Muscle of arm (tissue), 12 donors: ENCODE measurements around the gene ZNF92. TPM values are rescaled to one million over a fixed set of nuclear protein-coding genes. Genes with fewer than 3 reads are reported as not detected.
"Not testable (repeated sequence)": the region's sequence is repeated elsewhere in the genome, so short reads cannot be mapped to it uniquely, and the experiment has no call there.

Experiments used
- DNase-seq: peaks from one replicate; pipeline ENCODE4 v3.0.0-alpha.2; 2013
- polyA plus RNA-seq, 12 donors: library from polyadenylated mRNA; unstranded; fragments of 120-200 nt; gene quantifications; one replicate each; pipeline ENCODE4 v1.2.1, GENCODE V29; 2013; ENCODE audit not compliant: insufficient read length in 12 of 12

ZNF92 gene
- polyA plus RNA-seq, 12 donors, result 9.2 to 13.9 (median 11.7) TPM; not detected in 1

DNA sequence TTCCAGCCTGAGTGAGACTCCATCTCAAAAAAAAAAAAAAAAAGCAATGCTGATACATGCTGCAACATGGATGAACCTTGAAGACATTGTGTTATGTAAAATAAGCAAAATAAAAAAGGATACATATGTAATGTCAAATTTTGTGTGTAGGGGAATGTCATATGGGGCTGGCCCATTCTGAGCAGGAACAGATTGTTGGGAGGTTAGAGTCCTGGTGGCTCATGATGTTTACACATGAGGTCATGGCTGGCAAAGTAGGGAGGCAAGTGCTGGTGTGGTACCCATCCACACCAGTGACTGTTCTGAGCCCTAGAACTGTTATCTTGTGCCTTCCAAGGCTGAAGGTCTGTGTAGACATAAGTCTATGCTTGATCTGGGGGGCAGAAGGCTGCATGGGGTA is 37.6 kb downstream of the ZNF92 start:
- DNase-seq, result no peak

DNA sequence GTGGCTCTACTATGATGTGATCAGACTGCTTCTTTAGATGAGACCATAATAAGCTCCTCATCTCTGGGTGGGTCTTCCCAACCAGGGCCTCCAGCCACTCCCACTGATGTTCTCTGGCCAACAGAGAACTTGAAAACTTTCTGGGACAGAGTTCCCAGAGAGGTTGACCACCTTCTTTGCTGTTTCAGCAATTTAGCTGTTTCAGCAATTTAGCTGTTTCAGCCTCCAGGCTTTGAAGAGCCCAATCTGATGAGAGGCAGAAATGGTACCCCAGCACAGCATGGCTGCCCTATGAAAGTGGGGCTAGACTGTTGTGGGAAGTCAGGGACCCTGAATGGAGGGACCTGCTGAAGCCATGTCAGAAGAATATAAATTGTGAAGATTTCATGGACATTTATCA is 49.0 kb downstream of the ZNF92 start:
- no peak for DNase-seq

DNA sequence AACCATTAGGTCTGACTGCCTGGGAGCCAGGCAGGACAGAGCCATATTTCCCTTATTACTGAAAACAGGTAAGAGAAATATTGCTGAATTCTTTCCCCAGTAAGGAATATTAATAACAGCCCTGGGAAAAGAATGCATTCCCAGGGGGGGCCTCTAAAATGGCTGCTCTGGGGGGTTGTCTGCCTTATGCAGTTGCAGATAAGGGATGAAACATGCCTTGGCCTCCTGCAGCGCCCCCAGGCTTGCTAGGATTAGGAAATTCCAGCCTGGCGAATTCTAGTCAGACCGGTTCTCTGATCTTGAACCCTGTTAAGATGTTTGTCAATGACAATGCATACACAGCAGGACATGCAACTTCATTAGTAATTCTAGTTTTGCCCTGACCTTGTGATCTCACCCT is 49.6 kb downstream of the ZNF92 start:
- not testable (repeated sequence) for DNase-seq

DNA sequence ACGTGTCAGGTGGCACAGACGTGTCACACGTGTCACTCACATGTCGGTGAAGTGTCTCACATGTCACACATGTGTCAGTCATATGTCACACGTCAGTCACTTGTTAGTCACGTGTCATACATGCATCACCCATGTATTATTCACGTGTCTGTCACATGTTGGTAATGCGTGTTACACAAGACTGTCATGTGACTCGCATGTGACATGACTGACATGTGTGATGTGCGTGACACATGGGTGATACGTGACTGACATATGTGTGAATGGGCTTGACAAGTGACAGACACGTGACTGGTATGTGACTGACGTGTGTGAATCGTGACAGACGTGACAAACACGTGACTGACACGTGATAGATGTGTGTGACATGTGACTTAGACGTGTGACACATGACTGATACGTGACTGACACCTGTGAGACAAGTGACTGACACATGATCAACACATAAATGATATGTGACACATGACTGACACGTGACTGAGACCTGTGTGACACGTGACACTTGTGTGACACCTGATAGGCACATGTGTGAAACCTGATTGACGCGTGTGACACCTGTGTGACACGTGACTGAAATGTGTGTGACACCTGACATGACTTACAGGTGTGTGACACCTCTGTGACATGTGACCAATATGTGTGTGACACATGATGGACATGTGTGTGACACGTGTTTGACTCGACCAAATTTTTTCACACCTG is 56.1 kb downstream of the ZNF92 start:
- no peak for DNase-seq

DNA sequence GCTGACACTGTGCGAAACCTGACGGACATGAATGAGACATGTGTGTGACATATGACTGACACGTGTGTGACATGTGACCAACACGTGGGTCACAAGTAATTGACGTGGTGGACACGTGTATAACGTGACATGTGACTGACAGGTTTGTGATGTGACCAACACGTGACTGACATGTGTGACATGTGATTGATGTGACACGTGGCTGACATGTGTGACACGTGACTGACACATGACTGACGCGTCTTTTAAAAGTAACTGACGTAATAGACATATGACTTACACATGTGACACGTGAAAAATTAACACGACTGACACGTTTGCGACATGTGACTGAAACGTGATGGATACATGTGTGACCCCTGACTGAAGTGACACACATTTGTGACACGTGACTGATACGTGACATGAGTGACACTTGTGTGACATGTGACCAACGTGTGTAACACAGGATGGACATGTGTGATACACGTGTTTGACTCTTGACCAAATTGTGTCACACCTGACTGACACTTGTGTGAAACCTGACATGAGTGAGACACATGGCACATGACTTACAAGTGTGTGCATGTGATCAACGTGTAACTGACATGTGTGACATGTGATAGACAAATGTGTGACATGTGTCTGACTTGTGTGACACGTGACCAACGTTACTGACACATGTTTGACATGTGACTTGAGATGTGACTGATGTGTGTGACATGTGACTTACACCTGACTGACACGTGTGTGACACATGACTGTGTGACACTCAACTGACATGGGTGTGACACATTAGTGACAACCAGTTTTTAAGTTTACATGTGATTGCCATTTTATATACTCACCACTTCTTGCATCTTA is 56.9 kb downstream of the ZNF92 start:
- DNase-seq, result no peak

DNA sequence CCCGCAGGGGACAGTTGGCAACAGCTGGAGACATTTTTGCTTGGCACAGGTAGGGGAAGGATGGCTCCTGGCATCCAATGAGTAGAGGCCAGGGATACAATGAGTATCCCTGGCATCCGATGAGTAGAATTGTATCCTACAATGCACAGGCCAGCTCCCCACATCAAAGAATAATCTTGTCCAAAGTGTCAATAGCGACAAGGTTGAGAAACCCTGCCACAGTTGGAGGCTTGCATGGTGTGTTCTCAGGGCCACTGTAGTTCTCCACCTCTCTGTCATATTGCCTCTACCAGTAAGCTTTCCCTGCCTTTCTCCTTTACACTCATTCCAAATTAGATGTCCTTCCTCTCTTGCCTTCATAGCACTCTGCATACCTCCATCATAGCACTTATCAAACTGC is 60.7 kb downstream of the ZNF92 start:
- DNase-seq, result no peak

DNA sequence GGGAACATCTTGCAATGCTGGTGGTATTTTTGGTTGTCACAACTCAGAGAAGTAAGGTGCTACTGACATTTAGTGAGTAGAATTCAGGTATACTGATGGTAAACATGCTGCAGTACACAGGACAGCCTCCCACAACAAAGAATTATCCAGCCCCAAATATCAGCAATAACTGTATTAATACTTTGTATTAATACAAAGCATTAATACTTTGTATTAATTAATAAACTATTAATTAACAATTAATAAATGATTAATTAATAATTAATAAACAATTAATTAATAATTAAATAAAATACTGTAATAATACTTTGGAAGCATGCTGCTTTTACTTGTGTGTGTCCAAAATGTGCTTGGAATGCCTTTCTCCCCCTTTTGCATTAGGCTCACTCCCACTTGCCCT is 62.5 kb downstream of the ZNF92 start:
- DNase-seq, result no peak

DNA sequence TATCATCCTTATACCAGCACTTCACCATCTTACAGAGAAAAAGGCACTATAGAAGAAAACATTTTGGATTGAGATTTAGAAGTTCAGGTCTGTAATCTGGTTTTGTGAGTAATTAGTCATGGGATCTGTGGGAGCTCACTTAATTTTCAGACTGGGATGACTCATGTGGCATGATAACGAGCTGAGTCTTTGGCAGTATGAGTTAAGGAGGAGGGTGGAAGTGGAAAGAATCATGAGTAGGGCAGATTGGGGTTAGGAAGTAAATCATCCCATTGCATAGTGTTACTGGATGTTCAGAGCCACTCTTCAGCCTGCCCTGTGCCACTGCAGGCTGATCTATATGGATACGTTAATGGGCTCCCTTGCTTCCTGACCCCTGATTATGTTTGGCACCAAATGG is 64.9 kb downstream of the ZNF92 start:
- DNase-seq, result no peak

DNA sequence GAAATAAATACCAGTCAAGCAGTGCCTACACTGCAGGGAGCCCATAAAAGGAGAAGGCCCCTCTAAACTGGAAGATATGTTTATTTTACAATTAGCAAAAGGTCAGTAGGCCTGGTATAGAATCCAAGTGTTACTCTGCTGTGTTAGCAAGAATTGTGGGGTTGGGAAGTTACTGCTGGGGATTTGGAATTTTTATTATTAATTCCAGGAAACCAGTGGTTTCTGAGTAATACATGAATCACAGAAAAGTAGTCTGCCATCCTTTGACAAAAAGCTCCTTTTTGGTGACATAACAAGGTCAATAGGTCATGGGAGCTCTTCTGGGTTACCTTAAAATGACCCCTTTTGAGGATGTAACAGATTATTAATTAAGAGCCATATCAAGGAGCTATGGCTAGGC is 67.4 kb downstream of the ZNF92 start:
- DNase-seq, result no peak

DNA sequence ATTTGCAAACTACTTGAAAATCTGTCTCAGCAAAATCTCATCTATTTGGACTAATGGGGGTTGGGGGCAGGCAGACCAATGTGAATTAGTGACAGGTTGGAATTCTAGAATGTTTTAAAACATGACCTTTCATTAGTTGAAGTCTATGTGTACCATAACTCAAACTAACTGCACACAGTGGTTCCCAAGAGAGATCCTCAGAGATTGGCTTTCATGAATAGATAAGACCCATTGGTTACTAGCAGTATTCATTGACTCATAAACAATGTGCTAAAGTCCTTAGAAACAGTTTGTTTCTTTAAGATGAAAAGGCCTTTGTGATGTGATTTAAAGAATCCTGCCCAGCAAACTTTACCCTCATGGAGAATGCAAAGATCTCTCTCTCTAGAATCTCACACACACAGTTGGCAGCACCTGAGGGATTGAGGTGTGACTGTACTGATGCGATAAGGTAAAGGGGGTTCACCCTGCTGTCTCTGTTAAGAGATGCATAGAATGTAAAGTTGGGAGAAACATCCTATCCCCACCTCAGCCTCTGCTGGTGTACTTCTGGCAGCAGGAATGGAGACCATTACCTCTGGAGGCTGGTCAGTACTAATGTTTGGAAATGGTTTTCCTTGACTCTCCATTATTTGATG is 70.7 kb downstream of the ZNF92 start:
- DNase-seq, result no peak

DNA sequence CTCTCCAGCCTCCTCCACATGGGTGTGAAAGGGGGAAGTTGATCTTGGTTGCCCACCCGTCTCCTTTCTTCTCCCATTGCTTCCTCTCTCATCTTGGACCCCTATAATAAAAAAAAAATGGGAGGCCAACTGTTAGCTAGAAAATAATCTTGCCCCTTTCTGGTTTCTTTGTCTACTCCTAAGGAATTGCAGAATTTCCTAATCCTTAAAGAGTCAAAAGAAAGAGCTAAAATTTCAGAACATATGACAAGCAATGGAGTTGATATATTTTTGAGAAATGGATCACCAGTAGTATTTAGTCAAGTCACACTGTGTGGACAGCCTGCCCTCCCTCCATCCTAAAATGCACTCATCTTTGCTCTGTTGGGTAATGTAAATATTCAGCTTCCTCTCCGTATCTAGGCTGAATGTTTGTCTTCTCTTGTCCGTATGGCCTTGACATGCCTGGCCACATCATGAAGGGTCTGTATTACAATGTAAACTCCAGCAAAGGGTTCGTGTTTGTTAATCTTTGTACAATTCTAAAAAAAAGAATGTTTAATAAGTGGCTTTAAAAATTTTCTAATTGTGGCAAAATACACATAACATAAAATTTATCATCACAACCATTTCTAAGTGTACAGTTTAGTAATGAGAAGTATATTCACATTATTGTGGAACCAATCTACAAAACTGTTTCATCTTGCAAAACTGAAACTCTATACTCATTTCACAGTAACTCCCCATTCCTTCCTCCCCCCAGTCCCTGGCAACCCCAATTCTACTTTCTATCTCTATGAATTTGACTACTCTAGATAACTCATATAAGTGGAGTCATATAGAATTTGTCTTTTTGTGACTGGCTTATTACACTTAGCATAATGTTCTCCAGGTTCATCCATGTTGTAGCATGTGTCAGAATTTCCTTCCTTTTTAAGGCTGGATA is 71.5 kb downstream of the ZNF92 start:
- DNase-seq, result no peak

DNA sequence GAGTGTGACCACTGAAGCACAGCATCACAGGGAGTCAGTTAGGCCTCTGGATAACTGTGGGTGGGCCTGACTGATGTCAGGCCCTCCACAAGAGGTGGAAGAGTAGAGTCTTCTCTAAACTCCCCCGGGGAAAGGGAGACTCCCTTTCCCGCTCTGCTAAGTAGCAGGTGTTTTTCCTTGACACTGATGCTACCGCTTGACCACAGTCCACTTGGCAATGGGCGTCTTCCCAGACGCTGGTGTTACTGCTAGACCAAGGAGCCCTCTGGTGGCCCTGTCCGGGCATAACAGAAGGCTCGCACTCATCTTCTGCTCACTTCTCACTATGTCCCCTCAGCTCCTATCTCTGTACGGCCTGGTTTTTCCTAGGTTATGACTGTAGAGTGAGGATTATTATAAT is 73.4 kb downstream of the ZNF92 start:
- DNase-seq, result not testable (repeated sequence)

DNA sequence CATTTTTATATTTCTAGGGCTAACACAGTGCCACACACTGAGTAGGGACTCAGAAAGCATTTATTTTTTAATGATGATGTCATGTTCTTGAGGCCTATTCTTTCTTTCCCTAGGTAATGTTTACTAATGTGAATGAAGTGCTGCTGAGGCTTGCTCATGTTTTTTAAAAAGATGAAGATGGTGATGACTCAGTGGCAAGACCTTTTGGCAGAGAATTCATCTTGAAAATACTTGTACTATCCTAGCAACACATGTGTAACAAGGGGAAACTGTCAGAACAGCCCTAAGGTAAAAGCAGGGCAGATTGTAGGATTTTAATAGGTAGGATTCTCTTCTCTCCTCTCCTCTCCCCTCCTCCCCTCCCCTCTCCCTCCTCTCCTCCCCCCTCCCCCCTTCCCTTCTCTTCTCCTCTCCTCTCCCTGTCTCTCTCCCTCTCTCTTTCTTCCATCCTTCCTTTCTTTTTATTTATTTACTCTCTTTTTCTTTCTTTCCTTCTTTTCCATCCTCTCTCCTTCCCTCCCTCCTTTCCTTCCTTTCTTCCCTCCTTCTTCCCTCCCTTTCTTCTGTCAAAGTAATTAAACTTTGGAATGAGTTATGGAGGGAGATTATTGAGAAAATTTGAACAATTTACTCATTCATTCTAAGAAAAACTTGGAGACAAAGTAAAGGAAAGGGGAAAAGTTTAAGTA is 75.3 kb downstream of the ZNF92 start:
- no peak for DNase-seq

DNA sequence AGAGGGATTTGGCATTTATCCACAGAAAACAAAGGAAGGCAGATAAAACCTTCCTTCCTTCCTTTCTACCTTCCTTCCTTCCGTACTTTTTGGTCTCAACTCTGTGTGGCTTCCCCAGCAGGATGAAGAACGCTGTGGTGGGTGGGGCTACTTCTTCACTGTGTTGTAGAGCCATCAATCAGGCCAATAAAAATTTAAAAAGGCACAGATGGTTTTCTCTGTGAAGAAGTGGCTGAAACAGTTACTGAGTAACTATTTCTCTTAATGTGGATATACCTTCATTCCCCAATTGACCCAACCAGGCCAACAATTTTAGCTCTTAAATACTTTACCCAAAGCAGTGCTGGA is 75.8 kb downstream of the ZNF92 start:
- no peak for DNase-seq
